ENCODE data around the gene NFIX. TPM values are rescaled to one million over a fixed set of nuclear protein-coding genes. Genes with fewer than 3 reads are reported as not detected.

Gene NFIX
- polyA plus RNA-seq, 1 donor from 2014 or later = 0.09 TPM

GRCh38 chr19:12990853-12991252 is 4.4 kb upstream of the NFIX start:
- Mint-ChIP-seq H3K27ac (peak overlapping the region in 1 of 3 donors; percentile 1), H3K4me3 (no peak overlapping the region), H3K9me3 (no peaks in the 10 kb centered on the region), H3K27me3 (peaks cover 15% of the 10 kb centered on the region), H3K4me1 (peaks cover 0 to 5% (median 3%) of the 10 kb centered on the region in 3 donors), H3K36me3 (no peaks in the 10 kb centered on the region)

- peaks cover 0 to 5% (median 5%) of the 10 kb centered on the region in 3 donors for H3K4me1 Mint-ChIP-seq
- no peaks in the 10 kb centered on the region for H3K36me3 Mint-ChIP-seq
- peaks cover 16% of the 10 kb centered on the region for H3K27me3 Mint-ChIP-seq
- no peak overlapping the region for H3K4me3 Mint-ChIP-seq
- peak overlapping the region in 1 of 3 donors; percentile 1 for H3K27ac Mint-ChIP-seq
- H3K9me3 Mint-ChIP-seq = no peaks in the 10 kb centered on the region
Measured at GRCh38 chr19:12991296-12991695, 4.0 kb upstream of the NFIX start.

GRCh38 chr19:12992729-12993128 is 2.5 kb upstream of the NFIX start:
- H3K27me3 Mint-ChIP-seq = peaks cover 15% of the 10 kb centered on the region
- no peaks in the 10 kb centered on the region for H3K9me3 Mint-ChIP-seq
- H3K36me3 Mint-ChIP-seq = no peaks in the 10 kb centered on the region
- peaks cover 0 to 5% (median 5%) of the 10 kb centered on the region in 3 donors for H3K4me1 Mint-ChIP-seq
- peak overlapping the region in 1 of 3 donors; percentile 59 for H3K27ac Mint-ChIP-seq
- H3K4me3 Mint-ChIP-seq = no peak overlapping the region

- peaks cover 16% of the 10 kb centered on the region for H3K27me3 Mint-ChIP-seq
- H3K4me1 Mint-ChIP-seq = peaks cover 0 to 5% (median 5%) of the 10 kb centered on the region in 3 donors
- no peaks in the 10 kb centered on the region for H3K9me3 Mint-ChIP-seq
- H3K27ac Mint-ChIP-seq = peak overlapping the region in 1 of 3 donors; percentile 36
- peak overlapping the region in 3 of 4 donors; percentile 11 to 65 (median 24) for H3K4me3 Mint-ChIP-seq
- H3K36me3 Mint-ChIP-seq = no peaks in the 10 kb centered on the region
Measured at GRCh38 chr19:12993562-12993961, 1.7 kb upstream of the NFIX start.

GRCh38 chr19:12995596-12996405 is 526 bp downstream of the NFIX start:
- Mint-ChIP-seq H3K27me3 (peaks cover 19% of the 10 kb centered on the region), H3K9me3 (no peaks in the 10 kb centered on the region), H3K4me3 (peak overlapping the region in 3 of 4 donors; percentile 70 to 80 (median 79)), H3K4me1 (peaks cover 0 to 5% (median 5%) of the 10 kb centered on the region in 3 donors), H3K27ac (no peak overlapping the region), H3K36me3 (peaks cover 2% of the 10 kb centered on the region)

- peaks cover 2% of the 10 kb centered on the region for H3K36me3 Mint-ChIP-seq
- H3K27ac Mint-ChIP-seq = peak overlapping the region in 2 of 3 donors; percentile 35 to 74
- H3K4me3 Mint-ChIP-seq = peak overlapping the region; percentile 55 to 82 (median 72)
- no peaks in the 10 kb centered on the region for H3K9me3 Mint-ChIP-seq
- H3K4me1 Mint-ChIP-seq = peaks cover 0 to 5% (median 5%) of the 10 kb centered on the region in 3 donors
- H3K27me3 Mint-ChIP-seq = peaks cover 19% of the 10 kb centered on the region
Measured at GRCh38 chr19:12996406-12997094, 1.3 kb downstream of the NFIX start.

- H3K27ac Mint-ChIP-seq = peak overlapping the region in 1 of 3 donors; percentile 74
- H3K4me3 Mint-ChIP-seq = peak overlapping the region; percentile 67 to 79 (median 78)
- H3K27me3 Mint-ChIP-seq = peaks cover 19% of the 10 kb centered on the region
- H3K9me3 Mint-ChIP-seq = no peaks in the 10 kb centered on the region
- peaks cover 0 to 5% (median 5%) of the 10 kb centered on the region in 3 donors for H3K4me1 Mint-ChIP-seq
- H3K36me3 Mint-ChIP-seq = peaks cover 2% of the 10 kb centered on the region
Measured at GRCh38 chr19:12997179-12997966, 2.1 kb downstream of the NFIX start.

- peaks cover 2% of the 10 kb centered on the region for H3K36me3 Mint-ChIP-seq
- H3K27ac Mint-ChIP-seq = no peak overlapping the region
- no peaks in the 10 kb centered on the region for H3K9me3 Mint-ChIP-seq
- H3K27me3 Mint-ChIP-seq = peaks cover 22% of the 10 kb centered on the region
- peaks cover 0 to 5% (median 5%) of the 10 kb centered on the region in 3 donors for H3K4me1 Mint-ChIP-seq
- H3K4me3 Mint-ChIP-seq = peak overlapping the region; percentile 3 to 79 (median 77)
Measured at GRCh38 chr19:12997967-12998940, 3.0 kb downstream of the NFIX start.

GRCh38 chr19:13001166-13001501 is 5.9 kb downstream of the NFIX start:
- H3K4me3 Mint-ChIP-seq = peak overlapping the region in 1 of 4 donors; percentile 28
- H3K4me1 Mint-ChIP-seq = peaks cover 0 to 2% (median 0%) of the 10 kb centered on the region in 3 donors
- peaks cover 11% of the 10 kb centered on the region for H3K27me3 Mint-ChIP-seq
- H3K9me3 Mint-ChIP-seq = no peaks in the 10 kb centered on the region
- peak overlapping the region in 1 of 3 donors; percentile 62 for H3K27ac Mint-ChIP-seq
- peaks cover 2% of the 10 kb centered on the region for H3K36me3 Mint-ChIP-seq

GRCh38 chr19:13001502-13002165 is 6.4 kb downstream of the NFIX start:
- Mint-ChIP-seq H3K4me1 (peaks cover 0 to 2% (median 0%) of the 10 kb centered on the region in 3 donors), H3K27ac (peak overlapping the region in 1 of 3 donors; percentile 62), H3K9me3 (no peaks in the 10 kb centered on the region), H3K27me3 (peaks cover 14% of the 10 kb centered on the region), H3K4me3 (no peak overlapping the region), H3K36me3 (peaks cover 2% of the 10 kb centered on the region)

- Mint-ChIP-seq H3K4me3 (no peak overlapping the region), H3K36me3 (peaks cover 2% of the 10 kb centered on the region), H3K27ac (no peak overlapping the region), H3K4me1 (peaks cover 0 to 2% (median 0%) of the 10 kb centered on the region in 3 donors), H3K27me3 (peaks cover 14% of the 10 kb centered on the region), H3K9me3 (no peaks in the 10 kb centered on the region)
Measured at GRCh38 chr19:13002166-13002898, 7.1 kb downstream of the NFIX start.

- peaks cover 2% of the 10 kb centered on the region for H3K36me3 Mint-ChIP-seq
- peaks cover 0 to 2% (median 0%) of the 10 kb centered on the region in 3 donors for H3K4me1 Mint-ChIP-seq
- H3K9me3 Mint-ChIP-seq = no peaks in the 10 kb centered on the region
- no peak overlapping the region for H3K4me3 Mint-ChIP-seq
- peaks cover 17% of the 10 kb centered on the region for H3K27me3 Mint-ChIP-seq
- no peak overlapping the region for H3K27ac Mint-ChIP-seq
Measured at GRCh38 chr19:13003081-13003480, 7.8 kb downstream of the NFIX start.

- Mint-ChIP-seq H3K36me3 (peaks cover 2% of the 10 kb centered on the region), H3K27ac (peak overlapping the region in 1 of 3 donors; percentile 34), H3K4me3 (no peak overlapping the region), H3K4me1 (peaks cover 0 to 4% (median 0%) of the 10 kb centered on the region in 3 donors), H3K9me3 (no peaks in the 10 kb centered on the region), H3K27me3 (peaks cover 18% of the 10 kb centered on the region)
Measured at GRCh38 chr19:13004273-13004672, 9.0 kb downstream of the NFIX start.

Data from IgD-negative memory B cell (primary cell).